T1000 (cell line): ENCODE data around the gene SLC26A8.
"Not testable (repeated sequence)": the region's sequence is repeated elsewhere in the genome, so short reads cannot be mapped to it uniquely, and the experiment has no call there.

ENCODE experiments used
- DNase-seq: peaks from one replicate; lab custom pipeline; 2025; ENCODE audit warnings: mixed read lengths; lab: John Stamatoyannopoulos, UW

SLC26A8 gene

GRCh38 chr6:35914536-35914935 is 109.9 kb downstream of the SLC26A8 start:
- DNase-seq, result no peak

DNA sequence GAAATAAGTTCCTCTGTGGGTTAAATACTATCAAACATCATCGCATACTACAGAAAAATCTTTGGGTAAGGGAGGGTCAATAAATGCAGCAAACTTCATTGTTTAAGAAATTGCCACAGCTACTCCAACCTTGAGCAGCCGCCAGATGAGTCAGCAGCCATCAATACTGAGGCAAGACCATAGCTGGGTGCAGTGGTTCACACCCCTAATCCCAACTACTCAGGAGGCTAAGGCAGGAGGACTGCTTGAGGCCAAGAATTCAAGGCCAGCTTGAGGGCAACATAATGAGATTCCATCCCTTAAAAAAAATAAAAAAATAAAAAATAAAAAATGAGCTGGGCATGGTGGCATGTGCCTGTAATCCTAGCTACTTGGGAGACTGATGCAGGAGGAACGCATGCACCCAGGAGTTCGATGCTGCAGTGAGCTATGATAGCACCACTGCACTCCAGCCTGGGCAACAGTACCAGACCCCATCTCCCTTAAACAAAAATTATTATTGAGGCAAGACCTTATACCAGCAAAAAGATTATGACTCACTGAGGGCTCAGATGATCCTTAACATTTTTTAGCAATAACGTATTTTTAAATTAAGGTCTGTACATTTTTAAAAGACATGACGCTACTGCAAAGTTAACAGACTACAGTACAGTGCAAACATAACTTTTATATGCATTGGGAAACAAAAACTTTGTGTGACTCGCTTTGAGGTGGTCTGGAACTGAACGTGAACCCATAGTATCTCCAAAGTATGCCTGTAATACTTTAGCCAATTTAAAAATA is 112.4 kb downstream of the SLC26A8 start:
- no peak for DNase-seq

DNA sequence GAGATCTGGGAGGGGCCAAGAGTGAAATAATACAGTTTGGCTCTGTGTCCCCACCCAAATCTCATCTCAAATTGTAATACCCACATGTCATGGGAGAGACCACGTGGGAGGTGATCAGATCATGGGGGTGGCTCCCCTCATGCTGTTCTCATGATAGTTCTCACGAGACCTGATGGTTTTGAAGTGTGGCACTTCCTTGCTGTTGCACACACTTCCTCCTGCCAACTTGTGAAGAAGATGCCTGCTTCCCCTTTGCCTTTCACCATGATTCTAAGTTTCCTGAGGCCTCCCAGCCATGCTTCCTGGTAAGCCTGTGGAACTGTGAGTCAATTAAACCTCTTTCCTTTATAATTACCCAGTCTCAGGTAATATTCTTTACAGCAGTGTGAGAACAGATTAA is 114.9 kb downstream of the SLC26A8 start:
- DNase-seq, result not testable (repeated sequence)

GRCh38 chr6:35908753-35909401 is 115.6 kb downstream of the SLC26A8 start:
- not testable (repeated sequence) for DNase-seq

DNA sequence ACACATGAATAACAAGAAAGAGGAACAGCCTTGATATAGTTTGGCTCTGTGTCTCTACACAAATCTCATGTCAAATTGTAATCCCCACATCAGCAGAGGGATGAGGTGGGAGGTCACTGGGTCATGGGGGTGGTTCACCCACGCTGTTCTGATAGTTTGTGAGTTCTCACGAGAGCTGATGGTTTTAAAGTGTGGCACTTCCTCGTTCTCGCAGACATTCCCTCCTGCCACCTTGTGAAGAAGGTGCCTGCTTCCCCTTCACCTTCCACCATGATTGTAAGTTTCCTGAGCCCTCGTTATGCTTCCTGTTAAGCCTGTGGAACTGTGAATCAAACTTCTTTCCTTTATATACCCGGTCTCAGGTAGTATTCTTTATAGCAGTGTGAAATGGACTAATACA is 116.7 kb downstream of the SLC26A8 start:
- no peak for DNase-seq

DNA sequence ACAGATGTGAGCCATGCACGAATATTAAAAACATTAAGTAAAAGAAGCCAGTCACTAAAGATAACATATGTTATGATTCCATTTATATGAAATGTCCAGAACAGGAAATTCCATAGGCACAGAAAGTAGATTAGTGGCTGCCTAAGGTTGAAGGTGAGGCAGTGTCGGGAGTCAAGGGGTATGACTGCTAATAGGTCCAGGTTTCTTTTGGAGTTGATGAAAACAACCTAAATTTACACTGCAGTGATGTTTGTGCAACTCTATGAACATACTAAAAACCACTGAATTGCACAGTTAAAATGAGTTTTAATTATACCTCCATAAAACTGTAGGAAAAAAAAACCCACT is 118.0 kb downstream of the SLC26A8 start:
- DNase-seq, result no peak

GRCh38 chr6:35905841-35906498 is 118.5 kb downstream of the SLC26A8 start:
- no peak for DNase-seq

DNA sequence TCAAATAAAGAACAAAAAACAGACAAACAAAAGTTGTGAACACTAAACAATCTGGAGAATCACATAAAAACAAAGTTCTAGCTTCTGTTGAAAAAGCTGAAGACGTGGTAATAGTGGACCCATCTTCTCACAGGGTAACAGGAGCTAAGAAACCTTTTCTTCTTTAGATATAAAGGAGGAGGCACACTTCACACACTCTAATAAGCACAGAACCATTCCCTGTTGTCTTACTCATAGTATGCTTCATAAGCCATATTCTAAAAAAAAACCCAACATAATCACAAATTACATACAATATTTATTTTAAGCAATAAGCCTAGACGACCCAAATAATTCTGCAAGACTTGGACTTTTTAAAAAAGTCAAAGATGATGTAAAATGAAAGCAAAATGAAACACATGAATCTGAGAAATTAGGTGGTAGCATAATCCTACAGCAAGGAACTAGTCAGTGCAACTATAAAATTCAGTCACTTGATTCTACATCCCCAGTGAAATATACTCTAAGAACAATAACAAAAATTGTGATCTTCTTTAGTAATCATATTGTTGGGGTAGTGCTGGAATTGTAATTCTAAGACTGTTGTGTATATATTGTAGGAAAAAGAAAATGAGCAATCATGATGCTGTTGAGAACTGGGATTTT is 119.2 kb downstream of the SLC26A8 start:
- DNase-seq, result no peak

- no peak for DNase-seq
Measured at GRCh38 chr6:35903679-35904078, 120.8 kb downstream of the SLC26A8 start.

GRCh38 chr6:35900448-35900847 is 124.0 kb downstream of the SLC26A8 start:
- no peak for DNase-seq

DNA sequence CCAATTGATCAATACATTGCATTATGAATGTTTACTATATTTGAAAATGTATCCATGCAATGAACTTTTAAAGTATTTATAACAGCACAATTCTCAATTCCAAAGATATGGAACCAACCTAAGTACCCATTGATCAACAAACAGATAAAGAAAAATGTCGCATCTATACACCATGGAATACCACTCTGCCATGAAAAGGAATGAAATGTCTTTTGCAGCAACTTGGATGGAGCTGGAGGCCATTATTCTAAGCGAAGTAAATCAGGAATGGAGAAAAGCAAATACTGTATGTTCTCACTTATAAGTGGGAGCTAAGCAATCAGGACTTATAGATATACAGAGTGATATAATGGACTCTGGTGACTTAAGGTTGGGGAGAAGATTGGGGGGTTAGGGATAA is 126.4 kb downstream of the SLC26A8 start:
- no peak for DNase-seq

GRCh38 chr6:35897486-35897885 is 127.0 kb downstream of the SLC26A8 start:
- DNase-seq, result no peak

DNA sequence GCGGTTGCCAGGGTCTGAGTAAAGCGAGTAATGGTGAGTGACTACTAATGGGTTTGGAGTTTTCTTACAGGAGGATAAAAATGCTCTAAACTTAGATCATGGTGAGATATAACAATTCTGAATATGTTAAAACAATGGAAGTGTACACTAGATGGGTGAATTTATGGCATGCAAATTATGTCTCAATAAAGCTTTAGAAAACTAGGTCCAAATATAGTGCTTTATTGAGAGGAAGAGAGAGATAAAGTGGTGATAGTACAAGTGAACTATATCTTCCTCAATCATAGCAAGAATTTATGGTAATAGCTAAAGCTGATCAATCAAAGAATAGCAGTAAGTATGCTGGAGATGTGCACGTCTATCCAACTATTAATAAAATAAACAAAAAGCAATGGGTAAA is 127.4 kb downstream of the SLC26A8 start:
- DNase-seq, result no peak

GRCh38 chr6:35896228-35896627 is 128.2 kb downstream of the SLC26A8 start:
- no peak for DNase-seq

DNA sequence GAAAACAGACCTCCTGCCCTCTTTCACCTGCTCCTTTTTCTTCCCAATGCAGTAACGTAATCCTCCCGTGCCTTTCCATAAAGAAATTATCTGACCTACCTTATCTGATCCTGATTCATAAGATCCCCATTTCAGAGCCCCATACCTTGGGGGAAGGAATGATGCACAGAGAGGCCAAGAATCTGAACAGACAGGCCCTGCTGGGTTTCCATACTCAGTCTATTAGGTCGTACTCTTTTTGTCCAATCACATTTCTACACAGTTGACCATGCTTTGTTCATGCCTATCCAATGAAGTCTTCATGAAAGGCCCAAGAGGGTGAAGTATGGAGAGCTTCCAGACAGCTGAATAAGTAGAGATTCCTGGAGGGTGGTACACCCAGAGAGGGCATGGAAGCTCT is 128.9 kb downstream of the SLC26A8 start:
- DNase-seq, result no peak

DNA sequence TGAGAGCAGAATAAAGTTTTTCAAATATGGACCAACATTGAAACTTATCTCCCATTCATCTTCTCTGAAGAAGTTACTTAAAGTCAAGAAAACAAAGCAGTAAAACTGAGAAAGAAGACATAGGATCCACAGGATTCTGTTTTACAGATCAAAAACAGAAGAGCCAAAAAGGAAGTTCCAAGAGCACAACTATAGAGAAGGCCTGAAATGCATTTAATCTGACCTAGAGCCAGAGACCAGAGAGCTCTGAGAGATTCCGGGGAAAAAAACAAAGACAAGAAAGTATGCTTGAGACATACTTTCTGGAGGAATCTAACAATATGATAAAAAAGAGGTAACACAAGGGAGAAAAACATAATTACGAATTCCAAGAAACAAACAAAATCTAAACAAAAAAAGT is 129.7 kb downstream of the SLC26A8 start:
- no peak for DNase-seq
